Skin of body (tissue), 2 donors: ENCODE measurements around the gene NRP1. TPM values are rescaled to one million over a fixed set of nuclear protein-coding genes. Genes with fewer than 3 reads are reported as not detected.
"Not testable (repeated sequence)": the region's sequence is repeated elsewhere in the genome, so short reads cannot be mapped to it uniquely, and the experiment has no call there.

ENCODE experiments used
- DNase-seq: peaks from one replicate; lab custom pipeline; 2025; lab: John Stamatoyannopoulos, UW
- total RNA-seq: library from RNA; depleted of rRNA; stranded (reverse); fragments of >200 nt; gene quantifications from one replicate; pipeline ENCODE4 v1.2.3, GENCODE V29; 2014

Gene NRP1
- total RNA-seq, 1 donor from 2014 or later: 108 TPM

- no peak for DNase-seq
Observed at GRCh38 chr10:33153251-33153967, 181.1 kb downstream of the NRP1 start.

GRCh38 chr10:33152750-33153149 lies 181.7 kb downstream of the NRP1 start:
- DNase-seq: no peak

GRCh38 chr10:33152146-33152545 lies 182.3 kb downstream of the NRP1 start:
- DNase-seq: no peak

GRCh38 chr10:33151344-33151864 lies 183.1 kb downstream of the NRP1 start:
- DNase-seq: no peak

GRCh38 chr10:33150889-33151288 lies 183.6 kb downstream of the NRP1 start:
- no peak for DNase-seq

GRCh38 chr10:33150146-33150545 lies 184.3 kb downstream of the NRP1 start:
- no peak for DNase-seq

- DNase-seq: no peak
Observed at GRCh38 chr10:33147013-33147310, 187.5 kb downstream of the NRP1 start.

- DNase-seq: no peak
Observed at GRCh38 chr10:33146189-33147012, 188.1 kb downstream of the NRP1 start.

GRCh38 chr10:33145451-33146188 lies 188.8 kb downstream of the NRP1 start:
- no peak for DNase-seq

GRCh38 chr10:33143160-33143728 lies 191.2 kb downstream of the NRP1 start:
- DNase-seq: no peak

- DNase-seq: no peak
Observed at GRCh38 chr10:33142295-33142694, 192.2 kb downstream of the NRP1 start.

- no peak for DNase-seq
Observed at GRCh38 chr10:33141251-33141650, 193.2 kb downstream of the NRP1 start.

GRCh38 chr10:33139181-33139646 lies 195.3 kb downstream of the NRP1 start:
- no peak for DNase-seq

- not testable (repeated sequence) for DNase-seq
Observed at GRCh38 chr10:33138686-33139085, 195.8 kb downstream of the NRP1 start.

- DNase-seq: no peak
Observed at GRCh38 chr10:33137356-33138005, 197.0 kb downstream of the NRP1 start.

- no peak for DNase-seq
Observed at GRCh38 chr10:33136781-33137180, 197.7 kb downstream of the NRP1 start.

GRCh38 chr10:33136271-33136670 lies 198.2 kb downstream of the NRP1 start:
- no peak for DNase-seq

- no peak for DNase-seq
Observed at GRCh38 chr10:33134011-33134751, 200.3 kb downstream of the NRP1 start.

GRCh38 chr10:33133557-33133956 lies 200.9 kb downstream of the NRP1 start:
- DNase-seq: no peak

GRCh38 chr10:33132626-33133025 lies 201.8 kb downstream of the NRP1 start:
- DNase-seq: no peak
